ENCODE results near the gene ASIP.
"Not testable (repeated sequence)": the region's sequence is repeated elsewhere in the genome, so short reads cannot be mapped to it uniquely, and the experiment has no call there.

- not testable (repeated sequence) for TF ChIP-seq POLR2A, TAF1, POLR2AphosphoS5 (IDR thresholded peaks at IDR 0.05; ENCODE audit: low read depth, low read length)
Measured at GRCh38 chr20:34298294-34298784, 57.1 kb downstream of the ASIP start.

Measured in GM12891 (cell line).